HEK293 (cell line): Measurements from ENCODE around the gene SRSF8.

Source experiments
- GLI4 ChIP-seq: fragments of 450-650 bp; formaldehyde crosslinking; IDR thresholded peaks from 2 replicates; pipeline ENCODE4 v1.5.1; 2016; ENCODE audit warnings: missing biosample characterization, missing genetic modification characterization
- IKZF3 ChIP-seq: fragments of 450-650 bp; IDR thresholded peaks from 2 replicates; pipeline ENCODE4 v1.5.0; 2018; ENCODE audit warnings: missing biosample characterization, mild to moderate bottlenecking, missing genetic modification characterization, moderate library complexity
- KLF1 ChIP-seq: fragments of 450-650 bp; formaldehyde crosslinking; IDR thresholded peaks from 2 replicates; pipeline ENCODE4 v1.5.1; 2016; ENCODE audit warnings: missing biosample characterization, missing genetic modification characterization
- KLF17 ChIP-seq: fragments of 450-650 bp; formaldehyde crosslinking; IDR thresholded peaks from 2 replicates; pipeline ENCODE4 v1.5.1; 2016; ENCODE audit warnings: missing biosample characterization, missing genetic modification characterization
- MZF1 ChIP-seq: fragments of 450-650 bp; formaldehyde crosslinking; IDR thresholded peaks from 2 replicates; pipeline ENCODE4 v1.5.1; 2017; ENCODE audit warnings: missing biosample characterization, missing genetic modification characterization, borderline replicate concordance
- YY2 ChIP-seq: fragments of 450-650 bp; formaldehyde crosslinking; IDR thresholded peaks from 2 replicates; pipeline ENCODE4 v1.5.1; 2016; ENCODE audit warnings: missing biosample characterization, missing genetic modification characterization
- ZFHX2 ChIP-seq: fragments of 450-650 bp; formaldehyde crosslinking; conservative IDR thresholded peaks from 2 replicates; pipeline ENCODE4 v1.5.1; 2016; ENCODE audit warnings: missing biosample characterization, missing genetic modification characterization
- ZNF175 ChIP-seq: fragments of 450-650 bp; formaldehyde crosslinking; IDR thresholded peaks from 2 replicates; pipeline ENCODE4 v1.5.1; 2016; ENCODE audit warnings: missing biosample characterization, missing genetic modification characterization
- ZNF211 ChIP-seq: fragments of 450-650 bp; formaldehyde crosslinking; IDR thresholded peaks from 2 replicates; pipeline ENCODE4 v1.5.1; 2016; ENCODE audit warnings: low read depth, missing biosample characterization, missing genetic modification characterization
- ZNF280D ChIP-seq: fragments of 450-650 bp; formaldehyde crosslinking; IDR thresholded peaks from 2 replicates; pipeline ENCODE4 v1.5.1; 2016; ENCODE audit warnings: missing biosample characterization, missing genetic modification characterization
- ZNF362 ChIP-seq: fragments of 450-650 bp; formaldehyde crosslinking; IDR thresholded peaks from 2 replicates; pipeline ENCODE4 v1.5.1; 2016; ENCODE audit warnings: missing biosample characterization, missing genetic modification characterization
- ZNF394 ChIP-seq: fragments of 450-650 bp; formaldehyde crosslinking; IDR thresholded peaks from 2 replicates; pipeline ENCODE4 v1.5.1; 2016; ENCODE audit warnings: missing biosample characterization, missing genetic modification characterization, mild to moderate bottlenecking, moderate library complexity, borderline replicate concordance
- ZNF423 ChIP-seq: fragments of 450-650 bp; formaldehyde crosslinking; IDR thresholded peaks from 2 replicates; pipeline ENCODE4 v1.5.1; 2016; ENCODE audit warnings: missing biosample characterization, missing genetic modification characterization
- ZNF433 ChIP-seq: fragments of 450-650 bp; formaldehyde crosslinking; IDR thresholded peaks from 2 replicates; pipeline ENCODE4 v1.5.1; 2016; ENCODE audit warnings: missing biosample characterization, missing genetic modification characterization, low read depth
- ZNF48 ChIP-seq: fragments of 450-650 bp; formaldehyde crosslinking; IDR thresholded peaks from 2 replicates; pipeline ENCODE4 v1.5.1; 2016; ENCODE audit warnings: missing biosample characterization, missing genetic modification characterization
- ZNF510 ChIP-seq: fragments of 450-650 bp; formaldehyde crosslinking; IDR thresholded peaks from 2 replicates; pipeline ENCODE4 v1.5.1; 2018; ENCODE audit warnings: mild to moderate bottlenecking, missing genetic modification characterization, missing biosample characterization; ENCODE audit not compliant: insufficient replicate concordance
- ZNF549 ChIP-seq: fragments of 450-650 bp; IDR thresholded peaks from 2 replicates; pipeline ENCODE4 v1.5.1; 2018; ENCODE audit warnings: missing biosample characterization, missing genetic modification characterization, mild to moderate bottlenecking, inconsistent platforms, moderate library complexity
- ZNF555 ChIP-seq: fragments of 450-650 bp; formaldehyde crosslinking; conservative IDR thresholded peaks from 2 replicates; pipeline ENCODE4 v1.5.1; 2017; ENCODE audit warnings: missing biosample characterization, mild to moderate bottlenecking, missing genetic modification characterization, inconsistent platforms
- ZNF596 ChIP-seq: fragments of 450-650 bp; IDR thresholded peaks from 2 replicates; pipeline ENCODE4 v1.5.0; 2018; ENCODE audit warnings: missing biosample characterization, mild to moderate bottlenecking, missing genetic modification characterization, moderate library complexity
- ZNF626 ChIP-seq: fragments of 450-650 bp; sonication (Bioruptor Pico); formaldehyde crosslinking; IDR thresholded peaks from 2 replicates; pipeline ENCODE4 v1.5.1; 2018; ENCODE audit warnings: missing biosample characterization, missing genetic modification characterization, inconsistent platforms
- ZNF658 ChIP-seq: fragments of 450-650 bp; formaldehyde crosslinking; IDR thresholded peaks from 2 replicates; pipeline ENCODE4; 2016; ENCODE audit warnings: missing biosample characterization, missing genetic modification characterization
- ZNF677 ChIP-seq: fragments of 450-650 bp; IDR thresholded peaks from 2 replicates; pipeline ENCODE4 v1.5.0; 2018; ENCODE audit warnings: missing biosample characterization, mild to moderate bottlenecking, missing genetic modification characterization, moderate library complexity
- ZNF785 ChIP-seq: fragments of 450-650 bp; formaldehyde crosslinking; IDR thresholded peaks from 2 replicates; pipeline ENCODE4 v1.5.1; 2016; ENCODE audit warnings: missing biosample characterization, missing genetic modification characterization
- ZXDB ChIP-seq: fragments of 450-650 bp; formaldehyde crosslinking; IDR thresholded peaks from 2 replicates; pipeline ENCODE4 v1.5.1; 2016; ENCODE audit warnings: missing biosample characterization, missing genetic modification characterization
- TF ChIP-seq, protein P1 (sequence below): fragments of 450-650 bp; formaldehyde crosslinking; IDR thresholded peaks from 2 replicates; pipeline ENCODE4 v1.5.1; 2016; ENCODE audit warnings: missing biosample characterization, missing genetic modification characterization
- TF ChIP-seq, protein P2 (sequence below): fragments of 450-650 bp; formaldehyde crosslinking; IDR thresholded peaks from 2 replicates; pipeline ENCODE4 v1.5.1; 2016; ENCODE audit warnings: missing biosample characterization, missing genetic modification characterization
- TF ChIP-seq, protein P3 (sequence below): fragments of 450-650 bp; formaldehyde crosslinking; IDR thresholded peaks from 2 replicates; pipeline ENCODE4 v1.5.0; 2017; ENCODE audit warnings: missing biosample characterization, missing genetic modification characterization, borderline replicate concordance

SRSF8 gene

DNA sequence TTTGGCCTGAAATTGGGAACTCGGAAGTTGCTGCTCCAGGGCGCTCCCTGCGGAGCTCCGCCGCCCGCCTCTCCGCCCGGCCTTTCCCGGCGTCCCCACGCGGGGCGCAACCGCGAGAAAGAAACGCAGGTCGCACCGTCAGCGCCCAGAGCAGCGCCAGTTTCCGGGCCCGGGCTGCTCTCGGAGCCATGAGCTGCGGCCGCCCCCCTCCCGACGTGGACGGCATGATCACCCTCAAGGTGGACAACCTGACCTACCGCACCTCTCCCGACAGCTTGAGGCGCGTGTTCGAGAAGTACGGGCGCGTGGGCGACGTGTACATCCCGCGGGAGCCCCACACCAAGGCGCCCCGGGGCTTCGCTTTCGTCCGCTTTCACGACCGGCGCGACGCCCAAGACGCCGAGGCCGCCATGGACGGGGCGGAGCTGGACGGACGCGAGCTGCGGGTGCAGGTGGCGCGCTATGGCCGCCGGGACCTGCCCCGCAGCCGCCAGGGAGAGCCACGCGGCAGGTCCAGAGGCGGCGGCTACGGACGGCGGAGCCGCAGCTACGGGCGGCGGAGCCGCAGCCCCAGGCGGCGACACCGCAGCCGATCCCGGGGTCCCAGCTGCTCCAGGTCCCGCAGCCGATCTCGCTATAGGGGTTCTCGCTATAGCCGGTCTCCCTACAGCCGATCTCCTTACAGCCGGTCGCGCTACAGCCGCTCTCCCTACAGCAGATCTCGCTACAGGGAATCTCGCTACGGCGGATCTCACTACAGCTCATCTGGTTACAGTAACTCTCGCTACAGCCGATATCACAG lies 521 bp downstream of the SRSF8 start (continued):
- TF ChIP-seq ZNF510 (tag by site-specific recombination) (no peak), ZFHX2 (tag by site-specific recombination) (no peak), ZNF677 (tag by site-specific recombination) (no peak), ZXDB (tag by site-specific recombination) (no peak), ZNF596 (tag by site-specific recombination) (no peak), YY2 (tag by site-specific recombination) (0 out of 2 replicates have a peak, but pooled peaks have one; percentile 46), ZNF211 (tag by site-specific recombination) (no peak), ZNF433 (tag by site-specific recombination) (no peak), MZF1 (tag by site-specific recombination) (no peak), ZNF362 (tag by site-specific recombination) (0 out of 2 replicates have a peak, but pooled peaks have one; percentile 14), ZNF658 (tag by site-specific recombination) (no peak), IKZF3 (tag by site-specific recombination) (peak; percentile 73), ZNF175 (tag by site-specific recombination) (no peak), ZNF785 (tag by site-specific recombination) (no peak), ZNF48 (tag by site-specific recombination) (no peak), GLI4 (tag by site-specific recombination) (0 out of 2 replicates have a peak, but pooled peaks have one; percentile 13), ZNF626 (no peak), ZNF549 (tag by site-specific recombination) (no peak), ZNF555 (tag by site-specific recombination) (no peak), ZNF394 (tag by site-specific recombination) (peak; percentile 58; the same call in 1 of the 2 replicates), KLF17 (tag by site-specific recombination) (no peak), ZNF280D (tag by site-specific recombination) (no peak), KLF1 (tag by site-specific recombination) (no peak), ZNF423 (tag by site-specific recombination) (no peak)
- TF ChIP-seq, protein P1, sequence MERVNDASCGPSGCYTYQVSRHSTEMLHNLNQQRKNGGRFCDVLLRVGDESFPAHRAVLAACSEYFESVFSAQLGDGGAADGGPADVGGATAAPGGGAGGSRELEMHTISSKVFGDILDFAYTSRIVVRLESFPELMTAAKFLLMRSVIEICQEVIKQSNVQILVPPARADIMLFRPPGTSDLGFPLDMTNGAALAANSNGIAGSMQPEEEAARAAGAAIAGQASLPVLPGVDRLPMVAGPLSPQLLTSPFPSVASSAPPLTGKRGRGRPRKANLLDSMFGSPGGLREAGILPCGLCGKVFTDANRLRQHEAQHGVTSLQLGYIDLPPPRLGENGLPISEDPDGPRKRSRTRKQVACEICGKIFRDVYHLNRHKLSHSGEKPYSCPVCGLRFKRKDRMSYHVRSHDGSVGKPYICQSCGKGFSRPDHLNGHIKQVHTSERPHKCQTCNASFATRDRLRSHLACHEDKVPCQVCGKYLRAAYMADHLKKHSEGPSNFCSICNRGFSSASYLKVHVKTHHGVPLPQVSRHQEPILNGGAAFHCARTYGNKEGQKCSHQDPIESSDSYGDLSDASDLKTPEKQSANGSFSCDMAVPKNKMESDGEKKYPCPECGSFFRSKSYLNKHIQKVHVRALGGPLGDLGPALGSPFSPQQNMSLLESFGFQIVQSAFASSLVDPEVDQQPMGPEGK (tag by site-specific recombination), result peak; percentile 40; the same call in 1 of the 2 replicates
- TF ChIP-seq, protein P2, sequence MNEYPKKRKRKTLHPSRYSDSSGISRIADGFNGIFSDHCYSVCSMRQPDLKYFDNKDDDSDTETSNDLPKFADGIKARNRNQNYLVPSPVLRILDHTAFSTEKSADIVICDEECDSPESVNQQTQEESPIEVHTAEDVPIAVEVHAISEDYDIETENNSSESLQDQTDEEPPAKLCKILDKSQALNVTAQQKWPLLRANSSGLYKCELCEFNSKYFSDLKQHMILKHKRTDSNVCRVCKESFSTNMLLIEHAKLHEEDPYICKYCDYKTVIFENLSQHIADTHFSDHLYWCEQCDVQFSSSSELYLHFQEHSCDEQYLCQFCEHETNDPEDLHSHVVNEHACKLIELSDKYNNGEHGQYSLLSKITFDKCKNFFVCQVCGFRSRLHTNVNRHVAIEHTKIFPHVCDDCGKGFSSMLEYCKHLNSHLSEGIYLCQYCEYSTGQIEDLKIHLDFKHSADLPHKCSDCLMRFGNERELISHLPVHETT (tag by site-specific recombination), result no peak
- TF ChIP-seq, protein P3, sequence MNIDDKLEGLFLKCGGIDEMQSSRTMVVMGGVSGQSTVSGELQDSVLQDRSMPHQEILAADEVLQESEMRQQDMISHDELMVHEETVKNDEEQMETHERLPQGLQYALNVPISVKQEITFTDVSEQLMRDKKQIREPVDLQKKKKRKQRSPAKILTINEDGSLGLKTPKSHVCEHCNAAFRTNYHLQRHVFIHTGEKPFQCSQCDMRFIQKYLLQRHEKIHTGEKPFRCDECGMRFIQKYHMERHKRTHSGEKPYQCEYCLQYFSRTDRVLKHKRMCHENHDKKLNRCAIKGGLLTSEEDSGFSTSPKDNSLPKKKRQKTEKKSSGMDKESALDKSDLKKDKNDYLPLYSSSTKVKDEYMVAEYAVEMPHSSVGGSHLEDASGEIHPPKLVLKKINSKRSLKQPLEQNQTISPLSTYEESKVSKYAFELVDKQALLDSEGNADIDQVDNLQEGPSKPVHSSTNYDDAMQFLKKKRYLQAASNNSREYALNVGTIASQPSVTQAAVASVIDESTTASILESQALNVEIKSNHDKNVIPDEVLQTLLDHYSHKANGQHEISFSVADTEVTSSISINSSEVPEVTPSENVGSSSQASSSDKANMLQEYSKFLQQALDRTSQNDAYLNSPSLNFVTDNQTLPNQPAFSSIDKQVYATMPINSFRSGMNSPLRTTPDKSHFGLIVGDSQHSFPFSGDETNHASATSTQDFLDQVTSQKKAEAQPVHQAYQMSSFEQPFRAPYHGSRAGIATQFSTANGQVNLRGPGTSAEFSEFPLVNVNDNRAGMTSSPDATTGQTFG, result no peak
